HepG2 (cell line): Measurements from ENCODE around the gene OARD1. TPM values are rescaled to one million over a fixed set of nuclear protein-coding genes. Genes with fewer than 3 reads are reported as not detected.
A peak's percentile ranks its signal among the peaks of the same experiment; 100 is the strongest.

Experiments
- GFI1 ChIP-seq: sonication (generic); formaldehyde crosslinking; IDR thresholded peaks from 2 replicates; pipeline ENCODE4 v1.5.0; 2020; ENCODE audit warnings: missing genetic modification reagents, mild to moderate bottlenecking, borderline replicate concordance
- HES4 ChIP-seq: sonication (generic); formaldehyde crosslinking; IDR thresholded peaks from 2 replicates; pipeline ENCODE4 v1.9.0; 2021; ENCODE audit warnings: mild to moderate bottlenecking, missing genetic modification reagents, borderline replicate concordance
- HINFP ChIP-seq: sonication (generic); formaldehyde crosslinking; IDR thresholded peaks from 2 replicates; pipeline ENCODE4 v1.4.0; 2020; ENCODE audit warnings: low read depth, mild to moderate bottlenecking, missing genetic modification reagents
- HNF4A ChIP-seq: sonication (generic); formaldehyde crosslinking; IDR thresholded peaks from 2 replicates; pipeline ENCODE4 v1.4.0; 2020; ENCODE audit warnings: missing genetic modification reagents
- HOXA3 ChIP-seq: sonication (generic); formaldehyde crosslinking; IDR thresholded peaks from 2 replicates; pipeline ENCODE4 v1.5.0; 2020; ENCODE audit warnings: missing genetic modification reagents
- IKZF5 ChIP-seq: IDR thresholded peaks from 2 replicates; pipeline ENCODE4 v1.6.1; 2018; ENCODE audit warnings: missing genetic modification reagents, mild to moderate bottlenecking, missing compliant biosample characterization
- MTA1 ChIP-seq: sonication (generic); formaldehyde crosslinking; IDR thresholded peaks from 2 replicates; pipeline ENCODE4 v1.4.0; 2020; ENCODE audit warnings: missing genetic modification reagents, mild to moderate bottlenecking, borderline replicate concordance
- MTERF4 ChIP-seq: sonication (generic); formaldehyde crosslinking; IDR thresholded peaks from 2 replicates; pipeline ENCODE4 v1.8.0; 2023; ENCODE audit warnings: mild to moderate bottlenecking, missing genetic modification reagents
- NBN ChIP-seq: fragments of 450-650 bp; conservative IDR thresholded peaks from 2 replicates; pipeline ENCODE4 v1.6.1; 2017
- PHF5A ChIP-seq: IDR thresholded peaks from one replicate; pipeline ENCODE4 v1.6.1; 2018; ENCODE audit warnings: low read depth, missing genetic modification reagents; ENCODE audit not compliant: unreplicated experiment
- PRDM10 ChIP-seq: sonication (generic); formaldehyde crosslinking; IDR thresholded peaks from 2 replicates; pipeline ENCODE4 v1.4.0; 2020; ENCODE audit warnings: low read depth, missing genetic modification reagents
- SALL2 ChIP-seq: sonication (generic); formaldehyde crosslinking; IDR thresholded peaks from 2 replicates; pipeline ENCODE4 v1.8.1; 2023; ENCODE audit warnings: mild to moderate bottlenecking, missing genetic modification reagents, inconsistent platforms
- SMARCE1 ChIP-seq: fragments of 450-650 bp; IDR thresholded peaks from 2 replicates; pipeline ENCODE4 v1.6.1; 2017; ENCODE audit warnings: borderline replicate concordance
- ZNF20 ChIP-seq: sonication (generic); formaldehyde crosslinking; IDR thresholded peaks from 2 replicates; pipeline ENCODE4 v1.4.0; 2020; ENCODE audit warnings: mild to moderate bottlenecking, moderate library complexity, missing genetic modification reagents
- ZNF3 ChIP-seq: IDR thresholded peaks from 2 replicates; pipeline ENCODE4 v1.7.0; 2017; ENCODE audit warnings: inconsistent platforms
- ZNF335 ChIP-seq: sonication (generic); formaldehyde crosslinking; IDR thresholded peaks from 2 replicates; pipeline ENCODE4 v1.4.0; 2020; ENCODE audit warnings: missing genetic modification reagents
- ZNF337 ChIP-seq: sonication (generic); formaldehyde crosslinking; IDR thresholded peaks from 2 replicates; pipeline ENCODE4 v1.5.1; 2020; ENCODE audit warnings: missing genetic modification reagents, low read depth, mild to moderate bottlenecking, borderline replicate concordance
- ZNF562 ChIP-seq: sonication (generic); formaldehyde crosslinking; IDR thresholded peaks from 2 replicates; pipeline ENCODE4 v1.8.0; 2022; ENCODE audit warnings: missing genetic modification reagents, borderline replicate concordance
- ZNF775 ChIP-seq: sonication (generic); formaldehyde crosslinking; IDR thresholded peaks from 2 replicates; pipeline ENCODE4 v1.4.0; 2020; ENCODE audit warnings: missing genetic modification reagents, mild to moderate bottlenecking, moderate library complexity, borderline replicate concordance
- ZNF891 ChIP-seq: sonication (generic); formaldehyde crosslinking; IDR thresholded peaks from 2 replicates; pipeline ENCODE4 v1.5.0; 2020; ENCODE audit warnings: mild to moderate bottlenecking, missing genetic modification reagents
- polyA plus RNA-seq, 8 experiments: library from polyadenylated mRNA; depleted of rRNA in 3 of 8; stranded (reverse) in 7 of 8; unstranded in 1 of 8; fragments of >200 nt; fragmentation: Illumina TruSeq in 4 of 8; extraction: Trizol in 4 of 8; gene quantifications; 2 replicates each; pipeline versions ENCODE4 v1.2.1 to v1.2.3, GENCODE V29; 2011 to 2016; ENCODE audit warnings: low read depth in 4 of 8, missing spikeins in 1 of 8, mixed read lengths in 1 of 8; ENCODE audit not compliant: insufficient read depth in 1 of 8
- total RNA-seq, 5 experiments: library from RNA; depleted of rRNA; stranded (reverse); fragments of >200 nt; fragmentation: Illumina TruSeq; extraction: Trizol; gene quantifications; 2 replicates each; pipeline ENCODE4 v1.2.3, GENCODE V29; 2016; ENCODE audit warnings: low read depth in 1 of 5
- TF ChIP-seq, protein P1 (sequence below): sonication (generic); formaldehyde crosslinking; IDR thresholded peaks from 2 replicates; pipeline ENCODE4 v1.4.0; 2020; ENCODE audit warnings: missing genetic modification reagents, low read depth, mild to moderate bottlenecking, borderline replicate concordance

Gene OARD1
- total and polyA plus RNA-seq, 2 of the 13 experiments (the other 11 are each of a cell fraction or from before 2014, with no cell fraction given), result 18.4 to 49.0 TPM

DNA sequence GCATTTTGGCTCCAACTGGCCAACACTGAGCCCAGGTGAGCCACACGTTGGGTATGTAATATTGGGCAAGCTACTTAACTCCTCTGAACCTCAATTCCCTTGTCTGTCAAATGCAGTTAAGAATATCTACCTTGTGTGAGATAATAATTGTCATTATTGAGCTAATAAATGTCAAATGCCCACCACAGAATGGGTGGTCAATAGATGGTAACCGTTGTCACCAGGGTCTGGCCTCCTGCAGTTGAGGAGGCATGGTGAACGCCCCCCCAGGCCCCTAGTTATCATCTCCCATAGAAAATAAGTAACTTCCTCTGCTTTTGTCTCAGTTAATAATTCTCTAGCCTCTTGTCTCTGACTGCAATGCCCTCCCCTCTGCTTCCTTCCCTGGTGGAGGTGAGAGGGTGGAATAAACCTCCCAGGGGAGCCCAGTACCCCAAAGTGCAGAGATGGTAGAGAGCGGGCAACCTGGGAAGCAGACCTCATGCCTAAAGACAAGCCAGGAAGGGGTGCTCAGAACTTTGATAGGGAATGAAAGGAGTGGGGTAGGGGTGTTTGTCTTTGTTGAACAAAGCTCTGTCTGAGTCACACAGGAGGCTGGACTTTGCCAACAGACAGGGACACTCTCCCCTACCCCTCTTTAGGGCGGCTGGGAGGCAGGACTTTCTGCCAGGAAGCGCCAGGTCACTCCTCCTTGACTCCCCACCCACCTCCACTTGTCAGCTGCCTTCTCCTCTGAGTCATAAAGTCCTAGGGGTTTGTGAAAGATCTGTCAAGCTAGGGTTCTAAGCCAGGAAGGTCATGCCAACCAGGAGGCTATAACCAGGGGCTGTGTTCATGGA is 31.8 kb downstream of the OARD1 start (continued):
- TF ChIP-seq HINFP (CRISPR knock-in tag) (no peak), NBN (no peak), ZNF337 (no peak), SALL2 (CRISPR knock-in tag) (0 out of 2 replicates have a peak, but pooled peaks have one; percentile 50), PRDM10 (peak; percentile 94), ZNF775 (CRISPR knock-in tag) (no peak), IKZF5 (peak; percentile 92), GFI1 (CRISPR knock-in tag) (peak; percentile 42; the same call in 1 of the 2 replicates), HES4 (no peak), SMARCE1 (no peak), HNF4A (CRISPR knock-in tag) (peak; percentile 86), ZNF562 (CRISPR knock-in tag) (no peak), PHF5A (CRISPR knock-in tag) (no peak), MTERF4 (CRISPR knock-in tag) (no peak), ZNF3 (CRISPR knock-in tag) (no peak; the same call in 1 of the 2 replicates), HOXA3 (peak; percentile 65; the same call in 1 of the 2 replicates), ZNF891 (CRISPR knock-in tag) (peak; percentile 68; the same call in 1 of the 2 replicates), MTA1 (CRISPR knock-in tag) (0 out of 2 replicates have a peak, but pooled peaks have one; percentile 46), ZNF20 (CRISPR knock-in tag) (no peak), ZNF335 (CRISPR knock-in tag) (no peak; the same call in 1 of the 2 replicates)
- TF ChIP-seq, protein P1, sequence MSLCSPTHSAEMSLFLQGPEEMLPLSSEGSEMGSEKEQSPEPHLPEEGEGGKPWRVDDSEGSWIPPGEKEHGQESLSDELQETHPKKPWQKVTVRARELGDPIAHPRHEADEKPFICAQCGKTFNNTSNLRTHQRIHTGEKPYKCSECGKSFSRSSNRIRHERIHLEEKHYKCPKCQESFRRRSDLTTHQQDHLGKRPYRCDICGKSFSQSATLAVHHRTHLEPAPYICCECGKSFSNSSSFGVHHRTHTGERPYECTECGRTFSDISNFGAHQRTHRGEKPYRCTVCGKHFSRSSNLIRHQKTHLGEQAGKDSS, result no peak; the same call in none of the 2 replicates
